HepG2 (cell line): ENCODE data around the gene ITGB1. TPM values are rescaled to one million over a fixed set of nuclear protein-coding genes. Genes with fewer than 3 reads are reported as not detected.

ENCODE experiments used
- ATAC-seq: fragments of 200-7000 bp; cut with Tn5 transposase; 3 replicates; pipeline ENCODE4 v1.9.1; 2020; ENCODE audit warnings: mild to moderate bottlenecking, moderate library complexity
- BruUV-seq: library from RNA; stranded (reverse); fragments of 400-500 nt; replicated peaks from 2 replicates; lab custom pipeline; 2021; lab: Mats Ljungman, UMichigan
- CTCF ChIA-PET: fragments of 300-600 bp; formaldehyde crosslinking; extraction: SDS; loops from one replicate; lab custom pipeline; 2021; ENCODE audit warnings: low total read pairs, inconsistent platforms, low intra/inter-chr PET ratio; lab: Yijun Ruan, JAX
- POLR2A ChIA-PET: fragments of 350-600 bp; sonication (Branson Sonifier 250); formaldehyde crosslinking; loops from one replicate; lab custom pipeline; 2020; ENCODE audit warnings: antibody characterized with exemption, inconsistent platforms; lab: Yijun Ruan, JAX
- DNase-seq: peaks from one replicate; pipeline ENCODE4 v3.0.0-alpha.2; 2015; ENCODE audit warnings: low spot score
- FAIRE-seq: peaks from 3 replicates; lab custom pipeline; 2011; peaks lifted over from hg19 to GRCh38; lab: Jason Lieb, UNC
- H2AFZ ChIP-seq: one replicate; pipeline ENCODE4 v1.6.1; 2011; ENCODE audit warnings: low read length, inconsistent platforms
- H3K27ac ChIP-seq: fragments of 300-600 bp; 3 replicates; pipeline ENCODE4 v1.8.0; 2011; ENCODE audit warnings: mixed run types, mild to moderate bottlenecking, mixed read lengths, low read length, inconsistent platforms; ENCODE audit not compliant: insufficient read depth; ENCODE audit errors: extremely low read length
- H3K27me3 ChIP-seq, 2 experiments: fragments of 200-600 bp in 1 of 2; 2 replicates in 1 of 2; 3 replicates in 1 of 2; pipeline versions ENCODE4 v1.6.0 to v1.8.0; 2011; ENCODE audit warnings: low read length in 2 of 2, mild to moderate bottlenecking in 2 of 2, moderate library complexity in 2 of 2, inconsistent platforms in 1 of 2; ENCODE audit not compliant: insufficient read depth in 2 of 2, control insufficient read depth in 1 of 2
- H3K36me3 ChIP-seq, 2 experiments: fragments of 200-600 bp in 1 of 2; replicated peaks in 1 of 2; 2 replicates in 1 of 2; 3 replicates in 1 of 2; pipeline versions ENCODE4 v1.5.1 to v1.8.0; 2011; ENCODE audit warnings: low read length in 2 of 2, inconsistent platforms in 1 of 2; ENCODE audit not compliant: insufficient read depth in 2 of 2, control insufficient read depth in 1 of 2
- H3K4me1 ChIP-seq: 2 replicates; pipeline ENCODE4 v1.5.1; 2012; ENCODE audit warnings: low read length, inconsistent platforms; ENCODE audit not compliant: insufficient read depth
- H3K4me2 ChIP-seq: 2 replicates; pipeline ENCODE4 v1.6.0; 2011; ENCODE audit warnings: low read depth, low read length, inconsistent platforms
- H3K4me3 ChIP-seq, 3 experiments: fragments of 200-600 bp in 1 of 3; sonication (generic), shearing (Covaris generic) in 1 of 3; replicated peaks in 1 of 3; 2 replicates each; pipeline ENCODE4 v1.5.1; 2011 to 2016; ENCODE audit warnings: low read length in 3 of 3, inconsistent platforms in 2 of 3, low read depth in 2 of 3, mild to moderate bottlenecking in 2 of 3, control low read depth in 1 of 3, mixed read lengths in 1 of 3; ENCODE audit not compliant: insufficient read depth in 1 of 3
- H3K79me2 ChIP-seq: one replicate; pipeline ENCODE4 v1.6.1; 2011; ENCODE audit warnings: low read length, inconsistent platforms; ENCODE audit not compliant: insufficient read depth
- H3K9ac ChIP-seq: 2 replicates; pipeline ENCODE4 v1.6.0; 2011; ENCODE audit warnings: mild to moderate bottlenecking, low read depth, low read length, inconsistent platforms; ENCODE audit not compliant: insufficient read depth
- H3K9me3 ChIP-seq: 2 replicates; pipeline ENCODE4 v1.5.1; 2012; ENCODE audit warnings: mild to moderate bottlenecking, low read length
- H4K20me1 ChIP-seq: 2 replicates; pipeline ENCODE4 v1.6.0; 2011; ENCODE audit warnings: inconsistent platforms, mild to moderate bottlenecking, low read length, moderate library complexity; ENCODE audit not compliant: insufficient read depth
- DNMT1 ChIP-seq: sonication (generic); formaldehyde crosslinking; IDR thresholded peaks from 2 replicates; pipeline ENCODE4 v1.5.1; 2020; ENCODE audit warnings: mild to moderate bottlenecking, missing genetic modification reagents
- MTF2 ChIP-seq: sonication (generic); formaldehyde crosslinking; IDR thresholded peaks from 2 replicates; pipeline ENCODE4 v1.5.0; 2020; ENCODE audit warnings: missing genetic modification reagents, borderline replicate concordance
- NFYC ChIP-seq: IDR thresholded peaks from 2 replicates; pipeline ENCODE4 v1.6.1; 2016; ENCODE audit warnings: missing genetic modification reagents, missing compliant biosample characterization
- PAX8 ChIP-seq: sonication (generic); formaldehyde crosslinking; IDR thresholded peaks from 2 replicates; pipeline ENCODE4 v1.8.0; 2022; ENCODE audit warnings: mild to moderate bottlenecking, missing genetic modification reagents, borderline replicate concordance
- TOPORS ChIP-seq: sonication (generic); formaldehyde crosslinking; IDR thresholded peaks from 2 replicates; pipeline ENCODE4 v1.8.0; 2023; ENCODE audit warnings: mild to moderate bottlenecking, missing genetic modification reagents
- ZBTB20 ChIP-seq: sonication (generic); formaldehyde crosslinking; IDR thresholded peaks from 2 replicates; pipeline ENCODE4 v1.8.1; 2023; ENCODE audit warnings: missing genetic modification reagents, low read depth, mild to moderate bottlenecking, borderline replicate concordance
- ZNF234 ChIP-seq: sonication (generic); formaldehyde crosslinking; conservative IDR thresholded peaks from 2 replicates; pipeline ENCODE4 v1.5.1; 2020; ENCODE audit warnings: mild to moderate bottlenecking, missing genetic modification reagents
- ZNF749 ChIP-seq: sonication (generic); formaldehyde crosslinking; IDR thresholded peaks from 2 replicates; pipeline ENCODE4 v1.8.0; 2022; ENCODE audit warnings: mild to moderate bottlenecking, missing genetic modification reagents, moderate library complexity, borderline replicate concordance
- ZNF761 ChIP-seq: sonication (generic); formaldehyde crosslinking; conservative IDR thresholded peaks from 2 replicates; pipeline ENCODE4 v1.4.0; 2020; ENCODE audit warnings: mild to moderate bottlenecking, missing genetic modification reagents
- ZNF878 ChIP-seq: sonication (generic); formaldehyde crosslinking; IDR thresholded peaks from 2 replicates; pipeline ENCODE4 v1.8.1; 2023; ENCODE audit warnings: mild to moderate bottlenecking, missing genetic modification reagents, moderate library complexity
- WGBS: methylation state at CpG from one replicate; pipeline ENCODE4 v1.1.6; 2017; ENCODE audit warnings: low lambda C conversion rate; 5-methylcytosine and 5-hydroxymethylcytosine counted together
- in situ Hi-C: cut with HindIII; loops from 2 replicates; pipeline ENCODE4 v1.10.0; 2017; ENCODE audit warnings: low pct_unique_long_range_greater_than_20kb; ENCODE audit not compliant: extremely low pct_ligation_motif_present
- intact Hi-C: fragments of 100-400 bp; cut with micrococcal nuclease; formaldehyde crosslinking; loops from one replicate; pipeline ENCODE4 v1.10.0; 2022; ENCODE audit not compliant: unreplicated experiment
- polyA plus RNA-seq, 8 experiments: library from polyadenylated mRNA; depleted of rRNA in 3 of 8; stranded (reverse) in 7 of 8; unstranded in 1 of 8; fragments of >200 nt; fragmentation: Illumina TruSeq in 4 of 8; extraction: Trizol in 4 of 8; gene quantifications; 2 replicates each; pipeline versions ENCODE4 v1.2.1 to v1.2.3, GENCODE V29; 2011 to 2016; ENCODE audit warnings: low read depth in 4 of 8, missing spikeins in 1 of 8, mixed read lengths in 1 of 8; ENCODE audit not compliant: insufficient read depth in 1 of 8
- total RNA-seq, 5 experiments: library from RNA; depleted of rRNA; stranded (reverse); fragments of >200 nt; fragmentation: Illumina TruSeq; extraction: Trizol; gene quantifications; 2 replicates each; pipeline ENCODE4 v1.2.3, GENCODE V29; 2016; ENCODE audit warnings: low read depth in 1 of 5
- TF ChIP-seq, protein P1 (sequence below): sonication (generic); formaldehyde crosslinking; IDR thresholded peaks from 2 replicates; pipeline ENCODE4 v1.4.0; 2020; ENCODE audit warnings: missing genetic modification reagents

Gene ITGB1
- total and polyA plus RNA-seq, 2 of the 13 experiments (the other 11 are each of a cell fraction or from before 2014, with no cell fraction given) = 190 to 204 TPM

DNA sequence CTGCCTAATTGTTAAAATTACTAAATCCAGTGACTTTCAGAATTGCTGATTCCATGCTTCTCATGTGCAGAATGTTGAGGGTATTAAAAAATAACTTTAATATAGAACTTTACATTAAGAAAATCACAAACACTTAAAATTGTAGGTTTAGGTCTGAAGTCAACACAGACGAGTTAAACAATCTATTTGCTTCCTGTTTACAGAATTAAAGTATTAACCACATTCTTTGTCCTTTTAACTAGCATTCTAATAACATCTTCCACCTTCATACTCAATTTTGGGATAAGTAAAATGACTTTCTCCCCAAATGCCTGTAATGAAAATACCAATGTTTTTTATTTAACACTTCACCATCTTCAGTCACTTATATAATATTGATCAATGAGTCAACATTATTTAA lies 2.2 kb downstream of the ITGB1 start:
- BruUV-seq = TSS peak; percentile 52
- 15% methylated on average over 1 of the region's 1 CpG for WGBS
- ATAC-seq = no peak
- TF ChIP-seq PAX8 (CRISPR knock-in tag) (no peak), ZNF878 (no peak), ZNF234 (CRISPR knock-in tag) (no peak), ZNF761 (CRISPR knock-in tag) (no peak), TOPORS (CRISPR knock-in tag) (no peak), ZBTB20 (CRISPR knock-in tag) (no peak), MTF2 (CRISPR knock-in tag) (no peak), NFYC (CRISPR knock-in tag) (no peak), DNMT1 (CRISPR knock-in tag) (no peak), ZNF749 (CRISPR knock-in tag) (no peak)
- TF ChIP-seq, protein P1, sequence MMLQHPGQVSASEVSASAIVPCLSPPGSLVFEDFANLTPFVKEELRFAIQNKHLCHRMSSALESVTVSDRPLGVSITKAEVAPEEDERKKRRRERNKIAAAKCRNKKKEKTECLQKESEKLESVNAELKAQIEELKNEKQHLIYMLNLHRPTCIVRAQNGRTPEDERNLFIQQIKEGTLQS (CRISPR knock-in tag) = no peak
- TF ChIP-seq, all 625 proteins: peak for 0
- in situ Hi-C loops (loop anchor here (5.0 kb wide), 1 partner anchor 52 kb away; no protein-coding TSS in a partner anchor), intact Hi-C loops (loop anchor here (10.0 kb wide), 1 partner anchor 51 kb away; no protein-coding TSS in a partner anchor)
- Histone ChIP-seq H3K4me2 (peak overlapping the region; percentile 70), H3K27ac (peak overlapping the region; percentile 19), H3K9me3 (no peaks in the 10 kb centered on the region), H3K4me1 (peaks cover 68% of the 10 kb centered on the region), H4K20me1 (peaks cover 51% of the 10 kb centered on the region), H3K79me2 (peaks cover 89% of the 10 kb centered on the region), H3K4me3 (peak overlapping the region; percentile 91 to 95 (median 95); a peak in 5 of 6 replicates), H3K9ac (peak overlapping the region; percentile 99; the same call in 1 of the 2 replicates), H3K36me3 (peaks cover 2 to 5% of the 10 kb centered on the region in 2 experiments; a peak in 1 of 5 replicates), H3K27me3 (no peaks in the 10 kb centered on the region; a peak in 1 of 5 replicates), H2AFZ (no peak overlapping the region)
- DNase-seq (no peak), FAIRE-seq (no peak)
- ChIA-PET POLR2A (interaction anchor here (1.0 to 4.3 kb wide), 5 partner anchors 11 to 31 kb away, joined by 4 to 38 read pairs (median 6); no protein-coding TSS in a partner anchor), CTCF (no interaction called here)
